GM12874 (cell line): ENCODE results near the gene SLC25A26.

Experiments
- TF ChIP-seq, protein P1 (sequence below): IDR thresholded peaks from 2 replicates; pipeline ENCODE4 v1.5.1; 2011; ENCODE audit warnings: low read depth, mild to moderate bottlenecking, control low read depth, low read length, moderate library complexity; ENCODE audit not compliant: insufficient read depth

Gene SLC25A26

DNA sequence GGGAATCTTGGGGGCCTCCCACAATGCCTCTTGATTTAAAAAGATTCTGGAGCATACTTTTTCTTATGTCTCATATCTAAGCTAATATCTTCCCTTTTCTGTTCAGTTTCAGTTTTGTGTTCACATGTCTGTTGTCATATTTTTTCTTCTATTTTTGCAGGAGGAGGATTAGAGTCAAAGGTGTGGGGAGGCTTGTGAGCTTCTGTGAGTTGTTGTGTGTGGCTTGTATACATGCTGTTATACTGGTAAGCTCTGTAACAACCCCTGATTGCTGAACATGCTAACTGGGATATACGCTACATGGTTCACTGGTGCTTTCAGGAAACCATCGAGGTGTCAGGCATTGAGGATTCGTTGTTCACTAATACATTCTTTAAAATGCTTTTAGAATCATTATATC, 83.5 kb downstream of the SLC25A26 start:
- TF ChIP-seq, protein P1, sequence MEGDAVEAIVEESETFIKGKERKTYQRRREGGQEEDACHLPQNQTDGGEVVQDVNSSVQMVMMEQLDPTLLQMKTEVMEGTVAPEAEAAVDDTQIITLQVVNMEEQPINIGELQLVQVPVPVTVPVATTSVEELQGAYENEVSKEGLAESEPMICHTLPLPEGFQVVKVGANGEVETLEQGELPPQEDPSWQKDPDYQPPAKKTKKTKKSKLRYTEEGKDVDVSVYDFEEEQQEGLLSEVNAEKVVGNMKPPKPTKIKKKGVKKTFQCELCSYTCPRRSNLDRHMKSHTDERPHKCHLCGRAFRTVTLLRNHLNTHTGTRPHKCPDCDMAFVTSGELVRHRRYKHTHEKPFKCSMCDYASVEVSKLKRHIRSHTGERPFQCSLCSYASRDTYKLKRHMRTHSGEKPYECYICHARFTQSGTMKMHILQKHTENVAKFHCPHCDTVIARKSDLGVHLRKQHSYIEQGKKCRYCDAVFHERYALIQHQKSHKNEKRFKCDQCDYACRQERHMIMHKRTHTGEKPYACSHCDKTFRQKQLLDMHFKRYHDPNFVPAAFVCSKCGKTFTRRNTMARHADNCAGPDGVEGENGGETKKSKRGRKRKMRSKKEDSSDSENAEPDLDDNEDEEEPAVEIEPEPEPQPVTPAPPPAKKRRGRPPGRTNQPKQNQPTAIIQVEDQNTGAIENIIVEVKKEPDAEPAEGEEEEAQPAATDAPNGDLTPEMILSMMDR = no peak

DNA sequence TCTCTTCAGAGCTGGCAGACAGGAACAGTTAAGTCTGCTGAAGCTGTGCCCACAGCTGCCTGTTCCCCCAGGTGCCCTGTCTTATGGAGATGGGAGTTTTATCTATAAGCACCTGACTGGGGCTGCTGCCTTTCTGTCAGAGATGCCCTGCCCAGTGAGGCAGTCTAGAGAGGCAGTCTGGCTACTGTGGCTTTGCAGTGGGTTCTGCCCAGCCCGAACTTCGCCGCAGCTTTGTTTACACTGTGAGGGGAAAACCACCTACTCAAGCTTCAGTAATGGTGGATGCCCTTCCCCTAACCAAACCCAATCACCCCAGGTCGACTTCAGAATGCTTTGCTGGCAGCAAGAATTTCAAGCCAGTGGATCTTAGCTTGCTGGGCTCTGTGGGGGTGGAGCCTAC, 91.2 kb downstream of the SLC25A26 start:
- TF ChIP-seq, protein P1 = no peak

DNA sequence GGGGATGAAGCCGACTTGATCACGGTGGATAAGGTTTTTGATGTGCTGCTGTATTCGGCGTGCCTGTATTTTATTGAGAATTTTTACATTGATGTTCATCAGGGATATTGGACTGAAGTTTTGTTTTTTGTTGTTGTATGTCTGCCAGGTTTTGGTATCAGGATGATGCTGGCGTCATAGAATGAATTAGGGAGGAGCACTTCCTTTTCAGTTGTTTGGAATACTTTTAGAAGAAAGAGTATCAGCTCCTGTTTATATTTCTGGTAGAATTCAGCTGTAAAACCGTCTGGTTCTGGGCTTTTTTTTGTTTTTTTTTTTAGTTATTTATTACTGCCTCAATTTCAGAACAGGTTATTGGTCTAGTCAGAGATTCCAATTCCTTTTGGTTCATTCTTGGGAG, 93.7 kb downstream of the SLC25A26 start:
- TF ChIP-seq, protein P1 = no peak

DNA sequence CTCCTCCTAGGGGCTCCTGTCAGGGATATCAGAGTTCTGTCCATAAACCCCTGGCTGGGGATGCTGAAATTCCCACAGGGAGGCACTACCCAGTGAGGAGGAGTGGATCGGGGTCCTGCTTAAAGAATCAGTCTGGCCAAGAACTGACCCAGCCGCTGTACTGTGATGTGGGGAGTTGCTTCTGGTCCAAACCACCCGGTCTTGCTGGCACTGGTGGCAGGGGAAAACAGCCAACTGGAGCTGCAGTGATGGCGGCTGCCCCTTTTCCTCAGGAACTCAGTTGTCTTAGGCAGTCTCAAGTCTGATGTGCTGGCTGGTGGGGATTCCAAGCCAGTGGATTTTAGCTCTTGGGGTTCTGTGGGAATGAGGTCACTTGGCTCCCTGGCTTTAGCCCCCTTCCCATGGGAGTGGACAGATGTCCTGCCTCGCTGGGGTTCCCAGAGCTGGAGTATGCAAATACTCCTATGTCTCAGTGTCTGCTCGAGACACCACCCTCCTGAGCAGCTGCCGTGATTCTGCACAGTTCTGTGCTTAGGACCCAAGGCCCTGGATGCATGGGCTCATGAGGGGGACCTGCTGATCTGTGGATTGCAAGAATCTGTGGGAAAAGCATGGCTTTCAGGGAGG, 97.1 kb downstream of the SLC25A26 start:
- TF ChIP-seq, protein P1 = no peak

DNA sequence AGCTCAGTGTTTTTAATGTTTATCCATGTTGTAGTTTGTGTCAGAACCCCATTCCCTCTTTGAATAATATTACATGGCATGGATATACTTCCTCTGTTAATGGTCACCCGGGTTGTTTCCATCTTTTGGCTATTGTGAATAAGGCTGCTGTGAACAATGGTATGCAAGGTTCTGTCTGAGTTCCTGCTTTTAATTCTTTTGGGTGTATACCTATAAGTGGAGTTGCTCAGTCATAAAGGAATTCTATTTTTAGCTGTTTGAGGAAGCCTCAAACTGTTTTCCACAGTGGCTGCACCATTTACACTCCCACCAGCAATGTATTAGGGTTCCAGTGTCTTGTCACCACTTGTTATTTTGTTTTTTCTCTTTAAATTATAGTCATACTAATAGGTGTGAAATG, 99.6 kb downstream of the SLC25A26 start:
- TF ChIP-seq, protein P1 = no peak

DNA sequence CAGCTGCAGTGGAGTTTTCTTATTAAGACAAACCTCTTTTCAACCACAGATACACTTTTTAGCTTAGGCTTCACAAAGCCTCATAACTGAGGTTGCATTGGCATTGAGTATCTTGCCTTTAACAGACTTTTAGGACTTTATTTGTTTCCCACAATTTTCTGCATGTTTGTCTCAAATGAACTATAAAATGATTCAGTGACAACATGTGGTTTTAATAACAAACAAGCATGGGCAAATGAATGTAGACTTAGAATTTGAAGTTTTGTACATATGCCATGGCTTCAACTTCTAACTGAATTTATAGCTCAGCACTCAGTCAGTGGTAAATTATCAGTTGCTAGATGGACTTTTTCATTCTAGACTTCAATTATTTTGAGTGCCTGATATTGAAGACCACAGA, 101.6 kb downstream of the SLC25A26 start:
- TF ChIP-seq, protein P1 = no peak

DNA sequence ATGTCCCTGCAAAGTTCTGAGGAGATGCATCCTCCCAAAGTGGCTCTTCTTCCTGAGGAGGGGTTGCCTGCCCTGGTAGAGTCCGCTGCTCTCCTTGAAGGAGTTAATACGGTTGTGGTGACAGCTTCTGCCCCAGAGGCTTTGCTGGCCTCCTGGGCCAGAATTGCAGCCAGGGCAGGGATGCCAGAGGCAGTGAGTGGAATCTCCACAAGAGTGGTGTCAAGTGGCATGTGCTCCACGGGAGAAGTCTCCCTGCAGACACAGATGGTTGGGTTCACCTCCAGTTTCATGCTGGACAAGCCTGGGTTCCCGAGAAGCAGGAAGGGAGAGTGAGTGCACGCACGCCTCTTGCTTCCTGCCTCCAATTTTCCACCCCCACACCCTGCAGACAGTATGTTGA, 105.5 kb downstream of the SLC25A26 start:
- TF ChIP-seq, protein P1 = no peak
